ENCODE data around the gene MAP4K3. TPM values are rescaled to one million over a fixed set of nuclear protein-coding genes. Genes with fewer than 3 reads are reported as not detected.

The MAP4K3 gene
- total RNA-seq, 3 donors from 2014 or later, result 56.2 to 101 (median 69.8) TPM

- H3K27ac ChIP-seq, result no peak overlapping the region
- no peaks in the 10 kb centered on the region for H3K36me3 ChIP-seq
- no peaks in the 10 kb centered on the region for H3K4me1 ChIP-seq
- TF ChIP-seq POLR2AphosphoS5 (IDR thresholded peaks at IDR 0.05) (no peak), POLR2A (IDR thresholded peaks at IDR 0.05) (no peak), CTCF (IDR thresholded peaks at IDR 0.05) (no peak)
- H3K27me3 ChIP-seq, result no peaks in the 10 kb centered on the region
- intact Hi-C loops (cut with DNase I; ENCODE audit: low total_unique reads), result no loop called here
- H3K9me3 ChIP-seq, result no peaks in the 10 kb centered on the region
- H3K4me3 ChIP-seq, result no peak overlapping the region
- DNase-seq (ENCODE audit: low spot score in 2 of 2), result no peak
Observed at GRCh38 chr2:39228413-39229209, 208.5 kb downstream of the MAP4K3 start.

DNA sequence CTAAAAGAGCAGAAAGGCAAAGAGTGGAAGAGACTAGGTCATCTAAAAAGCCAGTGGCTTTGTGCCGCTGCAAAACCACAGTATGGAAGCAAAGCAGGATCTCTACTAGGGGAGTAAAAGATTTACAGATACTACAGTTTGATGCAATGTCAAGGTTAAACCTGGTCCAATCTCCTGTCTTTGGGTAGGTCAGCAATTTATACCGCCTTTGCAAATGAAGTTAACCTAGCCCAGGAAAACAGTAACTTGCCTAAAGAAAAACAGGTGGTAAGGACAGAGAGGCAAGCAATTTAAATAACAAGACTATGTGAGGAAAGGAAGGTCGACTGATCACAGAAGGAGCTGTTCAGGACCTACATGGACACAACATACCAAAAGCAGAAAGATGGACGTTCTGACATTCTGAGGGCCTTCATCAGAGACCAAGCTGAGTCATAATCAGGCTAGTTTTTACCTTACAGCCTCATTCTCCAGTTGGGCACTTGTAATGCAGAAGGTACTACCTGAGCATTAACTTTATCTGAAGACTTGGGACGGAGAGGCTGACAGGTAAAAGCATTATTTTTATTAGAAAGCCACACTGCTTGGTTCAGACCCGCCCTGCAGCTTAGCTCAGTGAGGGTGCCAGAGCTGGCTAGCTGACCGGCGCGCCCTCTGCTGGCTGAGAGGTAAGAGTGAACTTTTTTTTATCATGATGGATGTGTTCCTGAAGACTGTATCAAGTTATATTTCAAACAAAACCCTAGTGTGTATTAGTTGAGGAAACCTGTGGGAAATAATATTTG, 209.3 kb downstream of the MAP4K3 start:
- DNase-seq (ENCODE audit: low spot score in 2 of 2), result peak; percentile 45 to 75
- no peaks in the 10 kb centered on the region for H3K27me3 ChIP-seq
- TF ChIP-seq CTCF (IDR thresholded peaks at IDR 0.05) (peak; percentile 70 to 81 (median 81)), POLR2A (IDR thresholded peaks at IDR 0.05) (no peak)
- H3K4me3 ChIP-seq, result no peak overlapping the region
- no peaks in the 10 kb centered on the region for H3K36me3 ChIP-seq
- no peak overlapping the region for H3K27ac ChIP-seq
- H3K9me3 ChIP-seq, result no peaks in the 10 kb centered on the region
- no peaks in the 10 kb centered on the region for H3K4me1 ChIP-seq
- intact Hi-C loops (cut with DNase I; ENCODE audit: low total_unique reads), result no loop called here

- intact Hi-C loops (cut with DNase I; ENCODE audit: low total_unique reads), result no loop called here
- H3K36me3 ChIP-seq, result no peaks in the 10 kb centered on the region
- H3K4me3 ChIP-seq, result no peak overlapping the region
- no peaks in the 10 kb centered on the region for H3K4me1 ChIP-seq
- DNase-seq (ENCODE audit: low spot score in 2 of 2), result no peak
- H3K9me3 ChIP-seq, result no peaks in the 10 kb centered on the region
- no peaks in the 10 kb centered on the region for H3K27me3 ChIP-seq
- TF ChIP-seq CTCF (IDR thresholded peaks at IDR 0.05) (no peak), POLR2A (IDR thresholded peaks at IDR 0.05) (no peak), POLR2AphosphoS5 (IDR thresholded peaks at IDR 0.05) (no peak)
- H3K27ac ChIP-seq, result no peak overlapping the region
Observed at GRCh38 chr2:39225567-39225966, 211.5 kb downstream of the MAP4K3 start.

DNA sequence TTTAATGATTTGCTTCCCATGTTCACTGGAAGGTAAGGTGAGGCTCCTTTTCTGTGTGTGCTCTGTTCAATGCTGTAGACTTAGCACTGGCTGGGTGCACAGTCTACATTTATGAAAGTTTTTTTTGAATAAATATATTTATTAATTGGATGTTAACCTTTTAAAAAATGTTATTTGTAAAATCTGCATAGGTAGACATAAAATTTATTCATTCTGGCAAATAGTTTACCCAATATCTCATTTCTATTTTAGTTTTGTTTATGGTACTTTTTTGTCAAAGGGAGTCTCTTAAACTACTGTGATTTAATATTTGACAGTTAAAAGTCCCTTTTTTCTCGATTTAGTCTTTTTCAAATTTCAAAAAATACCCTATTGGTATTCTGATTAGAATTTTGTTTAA, 213.2 kb downstream of the MAP4K3 start:
- H3K4me3 ChIP-seq, result no peak overlapping the region
- no peaks in the 10 kb centered on the region for H3K4me1 ChIP-seq
- DNase-seq (ENCODE audit: low spot score in 2 of 2), result no peak
- TF ChIP-seq POLR2AphosphoS5 (IDR thresholded peaks at IDR 0.05) (no peak), CTCF (IDR thresholded peaks at IDR 0.05) (no peak), POLR2A (IDR thresholded peaks at IDR 0.05) (no peak)
- H3K27me3 ChIP-seq, result no peaks in the 10 kb centered on the region
- H3K9me3 ChIP-seq, result no peaks in the 10 kb centered on the region
- intact Hi-C loops (cut with DNase I; ENCODE audit: low total_unique reads), result no loop called here
- no peaks in the 10 kb centered on the region for H3K36me3 ChIP-seq
- H3K27ac ChIP-seq, result no peak overlapping the region

DNA sequence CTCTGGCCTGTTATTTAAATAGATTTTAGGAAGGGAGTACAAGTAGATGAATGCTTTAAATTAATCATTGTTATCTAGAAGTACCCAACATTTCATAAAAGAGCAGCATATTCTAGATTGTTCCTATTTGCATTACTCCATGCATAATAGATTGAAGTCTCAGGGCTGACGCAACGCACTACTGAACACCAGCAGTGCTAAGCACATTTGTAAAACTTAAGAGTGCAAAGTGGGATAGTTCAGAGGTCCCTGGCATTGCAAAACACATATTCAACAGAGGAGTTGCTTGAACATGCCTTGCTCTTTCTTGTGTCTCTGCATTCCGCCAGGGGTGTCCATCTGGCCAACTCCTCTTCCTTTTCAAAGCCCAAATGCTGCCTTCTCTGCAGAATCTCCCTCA, 215.6 kb downstream of the MAP4K3 start:
- H3K27ac ChIP-seq, result no peak overlapping the region
- H3K4me3 ChIP-seq, result no peak overlapping the region
- intact Hi-C loops (cut with DNase I; ENCODE audit: low total_unique reads), result no loop called here
- H3K4me1 ChIP-seq, result no peaks in the 10 kb centered on the region
- H3K36me3 ChIP-seq, result no peaks in the 10 kb centered on the region
- H3K9me3 ChIP-seq, result no peaks in the 10 kb centered on the region
- no peaks in the 10 kb centered on the region for H3K27me3 ChIP-seq
- TF ChIP-seq POLR2AphosphoS5 (IDR thresholded peaks at IDR 0.05) (no peak), CTCF (IDR thresholded peaks at IDR 0.05) (no peak), POLR2A (IDR thresholded peaks at IDR 0.05) (no peak)
- no peak for DNase-seq (ENCODE audit: low spot score in 2 of 2)

All from breast epithelium (tissue), 4 donors.